Lung (tissue), 12 donors: ENCODE measurements around the gene GNAZ. TPM values are rescaled to one million over a fixed set of nuclear protein-coding genes. Genes with fewer than 3 reads are reported as not detected.
"Not testable (repeated sequence)": the region's sequence is repeated elsewhere in the genome, so short reads cannot be mapped to it uniquely, and the experiment has no call there.

Experiments
- ATAC-seq: fragments of 200-7000 bp; cut with Tn5 transposase; one replicate; pipeline ENCODE4 v1.9.1; 2020; ENCODE audit warnings: moderate number of reproducible peaks; ENCODE audit not compliant: insufficient read depth, low FRiP score
- DNase-seq, 3 donors: peaks; one replicate each; pipeline ENCODE4 v3.0.0-alpha.2; 2013 to 2017
- H3K27ac ChIP-seq, 2 donors: one replicate each; pipeline ENCODE4 v1.5.1; 2013; ENCODE audit warnings: mild to moderate bottlenecking in 2 of 2, moderate library complexity in 2 of 2, control low read depth in 1 of 2, inconsistent platforms in 1 of 2, low read depth in 1 of 2, low read length in 1 of 2
- H3K27me3 ChIP-seq, 3 donors: one replicate each; pipeline ENCODE4 v1.5.1; 2013; ENCODE audit warnings: low read length in 2 of 3; ENCODE audit not compliant: control insufficient read depth in 3 of 3, insufficient read depth in 3 of 3
- H3K36me3 ChIP-seq, 4 donors: one replicate each; pipeline ENCODE4 v1.5.1; 2013; ENCODE audit warnings: low read length in 4 of 4, mild to moderate bottlenecking in 1 of 4, moderate library complexity in 1 of 4; ENCODE audit not compliant: control insufficient read depth in 4 of 4, insufficient read depth in 4 of 4
- H3K4me1 ChIP-seq, 5 donors: one replicate each; pipeline ENCODE4 v1.5.1; 2013; ENCODE audit warnings: low read length in 5 of 5, mild to moderate bottlenecking in 2 of 5, moderate library complexity in 1 of 5; ENCODE audit not compliant: control insufficient read depth in 5 of 5, insufficient read depth in 5 of 5
- H3K4me3 ChIP-seq: one replicate; pipeline ENCODE4 v1.5.1; 2013; ENCODE audit warnings: mild to moderate bottlenecking, control low read depth, moderate library complexity
- H3K9ac ChIP-seq, 2 donors: one replicate each; pipeline ENCODE4 v1.5.1; 2013; ENCODE audit warnings: low read length in 2 of 2, control low read depth in 1 of 2; ENCODE audit not compliant: insufficient read depth in 1 of 2
- H3K9me3 ChIP-seq, 4 donors: one replicate each; pipeline ENCODE4 v1.5.1; 2013; ENCODE audit warnings: low read length in 3 of 4, mild to moderate bottlenecking in 1 of 4, moderate library complexity in 1 of 4; ENCODE audit not compliant: control insufficient read depth in 4 of 4, insufficient read depth in 3 of 4
- CTCF ChIP-seq: IDR thresholded peaks from 2 replicates; pipeline ENCODE4 v1.5.1; 2012; ENCODE audit warnings: mild to moderate bottlenecking; ENCODE audit errors: control extremely low read depth, extremely low read depth
- WGBS, 2 donors: extraction: QIAGEN DNeasy Blood & Tissue Kit; methylation state at CpG; one replicate each; pipeline ENCODE4 v1.1.7; 2013; 5-methylcytosine and 5-hydroxymethylcytosine counted together
- polyA plus RNA-seq, 2 donors: library from polyadenylated mRNA; stranded (reverse); fragments of 200-250 nt; gene quantifications; one replicate each; pipeline ENCODE4 v1.2.1, GENCODE V29; 2013
- total RNA-seq, 2 donors: library from RNA; depleted of rRNA in 1 of 2; stranded (reverse); fragments of >200 nt in 1 of 2; gene quantifications; one replicate each; pipeline ENCODE4 v1.2.1, GENCODE V29; 2014 to 2021
- donor health status: control.
- donor health status: control.
- donor health status: Bipolar disorder and iron deficiency.
- donor health status: healthy.
- donor health status: DM: yes; HTN: yes; CAD: no.

GNAZ gene
- total and polyA plus RNA-seq, 4 donors, result 0.77 to 5.0 (median 2.3) TPM

GRCh38 chr22:23047265-23047664 is 23.1 kb upstream of the GNAZ start:
- DNase-seq (no peak), ATAC-seq (no peak)
- H3K4me3 ChIP-seq, result no peak overlapping the region
- no peaks in the 10 kb centered on the region for H3K27me3 ChIP-seq
- H3K36me3 ChIP-seq, result no peaks in the 10 kb centered on the region
- peaks cover 0 to 8% (median 2%) of the 10 kb centered on the region in 4 donors for H3K9me3 ChIP-seq
- no peak for TF ChIP-seq CTCF
- H3K4me1 ChIP-seq, result no peaks in the 10 kb centered on the region
- WGBS, 2 donors, result 83 to 87% methylated on average over 8 of the region's 8 CpGs
- no peak overlapping the region for H3K9ac ChIP-seq
- H3K27ac ChIP-seq, result no peak overlapping the region

GRCh38 chr22:23047742-23048141 is 22.6 kb upstream of the GNAZ start:
- no peaks in the 10 kb centered on the region for H3K4me1 ChIP-seq
- DNase-seq (no peak), ATAC-seq (no peak)
- no peak for TF ChIP-seq CTCF
- 90 to 92% methylated on average over 6 of the region's 6 CpGs for WGBS, 2 donors
- H3K27me3 ChIP-seq, result no peaks in the 10 kb centered on the region
- no peak overlapping the region for H3K27ac ChIP-seq
- H3K9me3 ChIP-seq, result peaks cover 0 to 8% (median 2%) of the 10 kb centered on the region in 4 donors
- H3K4me3 ChIP-seq, result no peak overlapping the region
- H3K36me3 ChIP-seq, result no peaks in the 10 kb centered on the region
- H3K9ac ChIP-seq, result no peak overlapping the region

GRCh38 chr22:23050546-23050945 is 19.8 kb upstream of the GNAZ start:
- H3K4me1 ChIP-seq, ATAC-seq, H3K36me3 ChIP-seq, H3K27me3 ChIP-seq, H3K9ac ChIP-seq, H3K4me3 ChIP-seq, H3K27ac ChIP-seq, DNase-seq: not testable (repeated sequence)
- peaks cover 0 to 10% (median 5%) of the 10 kb centered on the region in 4 donors for H3K9me3 ChIP-seq
- 84 to 91% methylated on average over 1 of the region's 1 CpG for WGBS, 2 donors

- H3K4me3 ChIP-seq, result no peak overlapping the region
- no peak overlapping the region for H3K27ac ChIP-seq
- peaks cover 0 to 14% (median 3%) of the 10 kb centered on the region in 4 donors for H3K9me3 ChIP-seq
- 52 to 61% methylated on average over 5 of the region's 5 CpGs for WGBS, 2 donors
- no peak for TF ChIP-seq CTCF
- H3K36me3 ChIP-seq, result no peaks in the 10 kb centered on the region
- H3K9ac ChIP-seq, result no peak overlapping the region
- no peaks in the 10 kb centered on the region for H3K4me1 ChIP-seq
- H3K27me3 ChIP-seq, result no peaks in the 10 kb centered on the region
- no peak for ATAC-seq
- no peak for DNase-seq
Observed at GRCh38 chr22:23053051-23053707, 17.1 kb upstream of the GNAZ start.
